ENCODE measurements around the gene ZBED1.
A peak's percentile ranks its signal among the peaks of the same experiment; 100 is the strongest.
"Not testable (repeated sequence)": the region's sequence is repeated elsewhere in the genome, so short reads cannot be mapped to it uniquely, and the experiment has no call there.

Gene ZBED1

DNA sequence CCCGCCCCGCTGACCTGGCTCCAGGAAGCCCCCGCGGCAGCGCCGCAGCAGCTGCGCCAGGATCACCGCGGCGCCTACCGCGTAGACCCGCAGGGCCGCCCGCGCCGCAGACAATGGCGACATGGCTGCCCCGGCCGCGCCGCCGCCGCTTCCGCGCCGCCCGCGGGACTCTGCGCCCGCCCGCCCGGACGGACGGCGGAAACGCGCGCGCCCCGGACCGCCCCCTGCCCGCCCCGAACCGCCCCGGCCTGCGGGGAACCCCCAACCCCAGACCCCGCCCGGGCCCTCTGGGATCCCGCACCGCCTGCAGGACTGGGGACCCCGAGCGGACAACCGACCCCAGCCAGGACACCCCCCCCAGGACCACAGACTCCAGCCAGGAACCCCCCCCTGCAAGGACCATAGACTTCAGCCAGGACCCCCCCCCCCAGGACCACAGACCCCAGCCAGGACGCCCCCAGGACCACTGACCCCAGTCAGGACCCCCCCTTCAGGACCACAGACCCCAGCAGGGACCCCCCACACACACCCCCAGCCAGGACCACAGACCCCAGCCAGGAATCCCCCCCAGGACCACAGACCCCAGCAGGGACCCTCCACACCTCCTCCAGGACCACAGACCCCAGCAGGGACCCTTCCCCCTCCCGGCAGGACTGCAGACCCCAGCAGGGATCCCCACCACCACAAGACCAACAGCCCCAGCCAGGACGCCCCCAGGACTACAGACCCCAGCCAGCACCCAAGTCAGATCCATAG lies at the start of gene ZBED1, which contains the start of gene DHRSX:
Gene ZBED1, minus strand, starts transcription at position 174 of the 756 bp plus-strand sequence. CDS start 10,257 bp downstream, outside the sequence.
Gene DHRSX, minus strand, starts transcription at position 174 of the 756 bp plus-strand sequence. Its CDS starts 51 bp downstream, at position 123.
- peak; percentile 28 for DNase-seq (ENCODE audit: low spot score)

DNA sequence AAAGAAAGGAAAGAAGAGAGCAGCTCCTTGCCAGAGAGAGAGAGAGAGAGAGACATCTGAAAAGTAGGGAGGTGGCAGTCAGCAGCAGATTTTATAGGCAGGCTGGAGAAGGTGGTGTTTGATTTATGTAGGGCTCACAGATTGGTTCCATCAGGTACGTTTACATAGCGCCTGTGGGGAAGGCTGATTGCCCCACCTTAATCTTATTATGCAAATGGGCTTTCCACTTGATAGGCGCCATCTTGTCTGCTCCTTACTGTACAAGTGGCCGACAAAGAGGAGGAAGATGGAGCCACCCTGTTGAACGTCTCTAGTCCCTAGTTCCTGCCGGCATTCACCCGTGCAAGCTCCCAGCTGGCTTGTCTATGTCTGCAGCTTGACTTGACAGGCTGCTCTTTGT lies 49.1 kb upstream of the ZBED1 start:
- DNase-seq (ENCODE audit: low spot score): no peak

DNA sequence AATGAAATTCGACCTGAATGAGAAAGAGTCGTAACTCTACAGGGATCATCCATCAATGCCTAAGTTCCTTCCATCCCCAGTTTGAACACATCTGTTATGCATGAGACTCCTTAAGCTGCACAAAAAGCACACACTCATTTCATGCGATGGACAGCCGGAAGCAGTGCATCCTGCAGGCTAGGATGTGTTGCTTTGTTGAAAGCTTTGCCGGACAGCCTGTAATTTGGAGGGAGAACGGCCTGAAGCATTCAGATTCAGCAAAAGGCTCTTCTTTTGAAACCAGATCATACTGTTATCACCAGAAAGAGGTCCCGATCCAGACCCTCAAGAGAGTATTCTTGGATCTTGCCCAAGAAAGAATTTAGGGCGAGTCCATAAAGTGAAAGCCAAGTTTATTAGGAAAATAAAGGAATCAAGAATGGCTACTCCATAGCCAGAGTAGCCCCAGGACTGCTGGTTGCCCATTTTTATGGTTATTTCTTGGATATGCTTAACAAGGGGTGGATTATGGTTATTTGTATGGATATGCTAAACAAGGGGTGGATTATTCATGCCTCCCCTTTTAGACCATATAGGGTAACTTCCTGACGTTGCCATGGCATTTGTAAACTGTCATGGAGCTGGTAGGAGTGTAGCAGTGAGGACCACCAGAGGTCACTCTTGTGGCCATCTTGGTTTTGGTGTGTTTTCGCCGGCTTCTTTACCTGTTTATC lies 48.1 kb upstream of the ZBED1 start:
- DNase-seq (ENCODE audit: low spot score): no peak

DNA sequence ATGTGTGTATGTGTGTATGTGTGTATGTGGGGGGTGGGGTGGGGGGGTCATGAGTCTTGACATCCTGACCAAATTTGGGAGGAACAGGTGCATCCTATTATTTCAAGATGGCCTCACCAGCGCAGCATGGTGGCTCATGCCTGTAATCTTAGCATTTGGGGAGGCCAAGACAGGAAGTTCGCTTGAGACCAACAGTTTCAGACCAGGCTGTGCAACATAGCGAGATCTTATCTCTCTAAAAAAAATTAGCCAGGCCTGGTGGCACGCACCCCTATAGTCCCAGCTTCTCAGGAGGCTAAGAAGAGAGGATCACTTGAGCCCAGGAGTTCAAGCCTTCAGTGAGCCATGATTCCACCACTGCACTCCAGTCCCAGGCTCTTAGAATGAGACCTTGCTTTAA lies 47.0 kb upstream of the ZBED1 start:
- no peak for DNase-seq (ENCODE audit: low spot score)

DNA sequence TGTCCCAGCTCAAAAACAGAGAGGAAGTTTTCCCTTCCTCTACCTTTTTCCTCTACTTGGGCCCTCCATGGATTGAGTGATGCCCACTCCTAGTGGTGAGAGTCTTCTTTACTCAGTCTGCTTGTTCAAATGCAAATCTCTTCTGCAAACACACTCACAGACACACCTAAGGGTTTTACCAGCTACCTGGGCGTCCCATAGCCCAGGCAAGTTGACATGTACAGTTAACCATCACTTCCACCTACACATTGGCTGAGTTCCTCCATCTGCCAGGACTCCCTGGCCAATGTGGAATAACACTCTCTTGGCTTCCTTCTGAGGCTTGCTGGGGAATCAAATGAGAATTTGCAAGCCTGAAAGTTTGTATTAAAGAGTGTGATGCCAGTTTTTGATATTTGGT lies 45.7 kb upstream of the ZBED1 start:
- DNase-seq (ENCODE audit: low spot score): no peak

DNA sequence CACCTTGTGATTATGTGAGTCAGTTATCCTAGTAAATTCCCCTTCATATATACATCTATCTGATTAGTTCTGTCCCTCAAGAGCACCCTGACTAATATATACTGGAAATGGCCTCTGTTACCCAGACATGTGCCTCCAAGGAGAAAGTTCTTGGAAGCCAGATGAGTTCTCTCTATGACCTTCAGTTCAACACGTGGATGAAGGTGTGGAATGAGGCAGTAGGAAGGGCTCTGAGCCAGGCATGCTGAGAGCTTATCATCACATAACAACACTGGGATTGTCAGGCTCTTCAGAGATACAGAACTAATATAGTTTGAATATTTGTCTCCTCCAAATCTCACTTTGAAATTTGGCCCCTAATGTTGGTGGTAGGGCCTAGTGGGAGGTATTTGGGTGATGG lies 44.4 kb upstream of the ZBED1 start:
- DNase-seq (ENCODE audit: low spot score): no peak

DNA sequence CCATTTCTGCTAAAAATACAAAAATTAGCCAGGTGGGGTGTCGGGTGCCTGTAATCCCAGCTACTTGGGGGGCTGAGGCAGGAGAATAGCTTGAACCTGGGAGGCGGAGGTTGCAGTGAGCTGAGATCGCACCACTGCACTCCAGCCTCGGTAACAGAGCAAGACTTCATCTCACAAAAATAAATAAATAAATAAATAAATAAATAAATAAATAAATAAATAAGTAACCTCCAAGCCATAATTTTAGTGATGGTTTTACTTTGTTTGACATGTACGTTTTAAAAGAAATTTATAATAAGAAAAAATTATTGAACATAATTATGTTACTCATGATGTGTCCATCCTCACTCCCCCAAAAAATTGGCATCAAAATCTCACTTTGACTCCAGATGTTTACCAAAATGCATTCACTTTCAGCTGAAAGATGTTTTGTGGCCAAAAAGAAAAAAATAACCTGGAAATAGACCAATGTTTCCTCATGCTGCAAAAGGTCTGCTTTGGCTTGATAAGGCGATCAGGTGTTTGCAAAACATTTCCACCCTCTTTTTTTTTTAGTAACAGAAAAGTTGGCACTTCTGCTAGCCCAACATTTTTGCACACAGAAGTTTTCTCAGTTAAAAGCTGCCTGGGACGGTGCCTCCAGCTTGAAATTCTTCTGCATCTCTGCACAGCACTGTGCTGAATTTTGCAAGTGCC lies 42.2 kb upstream of the ZBED1 start:
- DNase-seq (ENCODE audit: low spot score): no peak

DNA sequence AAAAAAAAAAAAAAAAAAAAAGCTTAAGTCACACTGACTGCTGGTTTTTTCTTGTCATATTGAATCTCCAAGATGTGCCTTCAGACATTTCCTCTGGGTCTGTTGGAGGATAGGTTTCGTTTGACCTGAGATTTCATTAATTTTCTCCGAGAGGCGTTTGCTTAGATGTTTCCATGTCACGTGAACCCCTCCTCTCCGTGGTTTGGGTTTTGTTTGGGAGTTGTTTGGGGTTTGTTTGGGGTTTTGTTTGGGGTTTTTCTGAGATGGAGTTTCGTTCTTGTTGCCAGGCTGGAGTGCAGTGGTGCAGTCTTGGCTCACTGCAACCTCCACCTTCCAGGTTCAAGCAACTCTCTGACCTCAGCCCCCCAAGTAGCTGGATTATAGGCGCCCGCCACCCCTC lies 40.8 kb upstream of the ZBED1 start:
- no peak for DNase-seq (ENCODE audit: low spot score)

DNA sequence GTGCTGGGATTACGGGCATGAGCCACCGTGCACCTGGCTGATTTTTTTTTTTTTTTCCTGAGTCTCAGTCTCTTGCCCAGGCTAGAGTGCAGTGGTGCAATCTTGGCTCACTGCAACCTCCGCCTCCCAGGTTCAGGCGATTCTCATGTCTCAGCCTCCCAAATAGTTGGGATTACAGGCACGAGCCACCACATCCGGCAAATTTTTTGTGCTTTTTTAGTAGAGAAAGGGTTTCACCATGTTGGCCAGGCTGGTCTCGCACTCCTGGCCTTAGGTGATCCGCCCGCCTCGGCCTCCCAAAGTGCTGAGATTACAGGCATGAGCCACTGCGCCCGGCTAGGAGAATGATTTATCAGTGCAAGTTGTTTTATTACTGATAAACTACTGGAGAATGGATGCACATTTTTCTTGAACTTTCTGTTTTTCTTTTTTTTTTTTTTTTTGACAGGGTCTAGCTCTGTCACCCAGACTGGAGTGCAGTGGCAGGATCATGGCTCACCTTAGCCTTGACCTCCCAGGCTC lies 39.7 kb upstream of the ZBED1 start:
- no peak for DNase-seq (ENCODE audit: low spot score)

DNA sequence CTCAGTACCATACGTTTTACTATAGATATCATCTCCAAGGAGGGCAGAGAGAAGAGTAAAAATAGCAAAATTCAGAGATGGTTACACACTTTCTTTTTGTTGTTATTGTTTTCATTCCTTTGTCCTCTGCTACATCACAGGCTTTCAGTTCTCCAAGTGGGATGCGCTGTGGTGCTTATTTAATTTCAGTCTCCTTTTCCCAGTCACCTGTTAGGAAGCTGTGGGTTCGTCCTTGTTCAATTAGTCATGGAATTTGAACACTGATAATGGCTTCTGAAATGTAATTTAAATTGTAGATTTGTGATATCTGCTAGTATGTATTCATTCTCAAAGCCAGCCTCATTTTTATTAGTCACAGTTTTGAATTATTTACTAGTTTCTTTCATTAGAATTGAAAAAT lies 38.8 kb upstream of the ZBED1 start:
- DNase-seq (ENCODE audit: low spot score): no peak

DNA sequence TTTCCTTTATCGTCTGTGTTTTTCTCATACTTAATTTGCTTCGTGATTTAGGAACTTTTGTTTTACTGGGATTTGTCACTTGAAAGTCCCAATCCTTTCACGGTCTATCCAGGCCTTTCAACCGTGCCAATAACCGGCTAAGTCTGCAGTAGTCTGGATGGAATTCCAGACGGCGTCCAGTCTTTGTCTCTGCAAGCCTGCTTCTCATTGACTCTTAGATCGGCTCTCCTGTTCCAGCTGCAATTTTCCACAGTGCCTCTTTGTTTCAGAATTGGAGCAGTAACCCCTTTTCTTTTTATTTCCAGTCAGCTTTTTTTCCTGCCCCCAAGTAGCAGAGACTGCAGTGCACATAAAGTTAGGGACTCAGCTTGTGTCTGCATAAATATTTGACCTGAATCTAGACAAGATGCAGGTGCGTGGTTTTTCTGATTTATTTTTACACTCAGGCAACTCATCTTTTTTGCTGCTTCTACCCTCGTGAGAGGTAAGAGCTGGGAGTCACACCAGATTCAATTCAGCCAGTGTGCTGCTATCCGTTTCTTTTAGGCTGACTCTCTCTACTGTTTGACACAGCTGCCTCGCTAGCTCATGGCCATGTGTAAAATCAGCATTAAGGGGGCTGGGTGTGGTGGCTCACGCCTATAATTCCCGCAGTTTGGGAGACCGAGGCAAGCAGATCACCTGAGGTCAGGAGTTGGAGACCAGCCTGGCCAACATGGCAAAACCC lies 37.4 kb upstream of the ZBED1 start:
- DNase-seq (ENCODE audit: low spot score): no peak

DNA sequence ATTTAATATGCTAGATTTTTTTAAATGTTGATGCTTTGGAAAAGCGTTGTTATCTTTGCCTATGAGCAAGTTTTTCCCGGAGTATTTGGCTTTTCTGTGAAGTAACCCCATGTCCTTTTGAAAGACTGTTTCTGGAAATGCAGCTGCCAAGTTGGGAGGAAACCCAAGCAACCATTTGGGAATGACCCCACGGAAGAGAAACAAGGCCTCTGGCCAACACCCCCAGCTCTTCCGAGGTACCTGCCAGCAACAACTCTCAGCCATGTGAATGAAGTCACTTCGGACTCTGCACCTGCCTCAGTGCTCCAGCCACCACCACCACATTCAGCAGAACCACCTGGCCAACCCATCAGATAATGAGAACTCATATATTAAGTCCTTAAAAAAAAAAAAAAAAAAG lies 36.2 kb upstream of the ZBED1 start:
- no peak for DNase-seq (ENCODE audit: low spot score)

DNA sequence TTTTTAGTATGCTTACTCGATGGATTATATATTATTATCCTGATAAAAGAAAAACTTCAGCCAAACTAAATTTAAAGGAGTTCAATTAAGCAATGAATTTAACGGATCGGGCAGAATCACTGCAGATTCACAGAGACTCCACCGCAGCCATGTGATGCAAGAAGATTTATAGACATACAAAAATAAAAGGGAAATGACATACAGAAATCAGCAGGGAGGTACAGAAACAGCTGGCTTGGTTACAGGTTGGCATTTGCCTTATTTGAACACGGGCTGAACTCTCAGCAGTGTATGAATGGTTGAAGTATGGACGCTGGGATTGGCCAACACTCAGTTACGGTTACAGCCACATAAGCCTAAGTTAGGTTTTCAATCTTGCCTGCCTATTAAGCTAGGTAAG lies 35.4 kb upstream of the ZBED1 start:
- no peak for DNase-seq (ENCODE audit: low spot score)

DNA sequence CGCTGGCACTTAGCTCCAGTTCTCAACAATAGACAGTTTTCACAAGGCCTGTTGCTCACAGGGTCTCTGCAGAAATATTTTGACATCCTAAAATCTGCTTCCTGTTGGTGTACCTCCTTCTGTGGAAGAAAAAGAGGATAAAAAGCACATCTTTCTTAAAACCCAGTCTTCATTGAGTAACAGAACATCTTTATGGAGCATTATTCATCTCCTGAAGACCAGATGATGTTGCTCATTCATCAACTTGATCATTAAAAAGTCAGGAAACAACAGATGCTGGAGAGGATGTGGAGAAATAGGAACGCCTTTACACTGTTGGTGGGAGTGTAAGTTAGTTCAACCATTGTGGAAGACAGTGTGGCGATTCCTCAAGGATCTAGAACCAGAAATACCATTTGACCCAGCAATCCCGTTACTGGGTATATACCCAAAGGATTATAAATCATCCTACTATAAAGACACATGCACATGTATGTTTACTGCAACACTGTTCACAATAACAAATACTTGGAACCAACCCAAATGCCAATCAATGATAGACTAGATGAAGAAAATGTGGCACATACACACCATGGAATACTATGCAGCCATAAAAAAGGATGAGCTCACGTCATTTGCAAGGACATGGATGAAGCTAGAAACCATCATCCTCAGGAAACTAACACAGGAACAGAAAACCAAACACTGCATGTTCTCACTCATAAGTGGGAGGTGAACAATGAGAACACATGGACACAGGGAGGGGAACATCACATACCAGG lies 33.7 kb upstream of the ZBED1 start:
- DNase-seq (ENCODE audit: low spot score): not testable (repeated sequence)

DNA sequence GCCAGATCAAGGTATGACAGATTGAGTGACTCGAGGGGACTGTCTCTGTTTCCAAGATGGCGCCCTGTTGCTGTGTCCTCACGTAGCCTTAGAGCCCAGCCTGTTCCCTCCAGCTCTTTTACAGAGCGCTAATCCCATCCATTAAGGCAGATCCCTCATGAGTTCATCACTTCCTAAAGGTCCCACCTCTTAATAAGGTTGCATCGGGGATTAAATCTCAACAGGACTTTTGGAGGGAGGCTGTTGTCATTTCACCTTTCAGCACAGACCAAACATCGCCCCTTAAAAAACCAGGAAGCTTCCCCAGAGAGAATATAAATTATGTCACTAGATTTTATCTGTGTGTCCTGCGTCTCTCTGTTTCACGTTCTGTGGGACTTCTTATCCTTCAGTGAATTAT lies 32.6 kb upstream of the ZBED1 start:
- DNase-seq (ENCODE audit: low spot score): no peak

DNA sequence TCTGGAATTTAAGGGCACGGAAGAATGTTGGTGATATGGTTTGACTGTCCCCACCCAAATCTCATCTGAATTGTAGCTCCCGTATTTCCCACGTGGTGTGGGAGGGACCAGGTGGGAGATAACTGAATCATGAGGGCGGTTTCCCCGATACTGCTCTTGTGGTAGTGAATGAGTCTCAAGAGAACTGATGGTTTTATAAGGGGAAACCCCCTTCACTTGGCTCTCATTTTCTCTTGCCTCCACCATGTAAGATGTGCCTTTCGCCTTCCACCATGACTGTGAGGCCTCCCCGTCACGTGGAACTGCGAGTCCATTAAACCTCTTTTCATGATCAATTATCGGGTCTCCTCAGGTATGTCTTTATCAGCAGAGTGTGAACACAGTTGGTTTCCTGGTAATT lies 25.6 kb upstream of the ZBED1 start:
- DNase-seq (ENCODE audit: low spot score): no peak

DNA sequence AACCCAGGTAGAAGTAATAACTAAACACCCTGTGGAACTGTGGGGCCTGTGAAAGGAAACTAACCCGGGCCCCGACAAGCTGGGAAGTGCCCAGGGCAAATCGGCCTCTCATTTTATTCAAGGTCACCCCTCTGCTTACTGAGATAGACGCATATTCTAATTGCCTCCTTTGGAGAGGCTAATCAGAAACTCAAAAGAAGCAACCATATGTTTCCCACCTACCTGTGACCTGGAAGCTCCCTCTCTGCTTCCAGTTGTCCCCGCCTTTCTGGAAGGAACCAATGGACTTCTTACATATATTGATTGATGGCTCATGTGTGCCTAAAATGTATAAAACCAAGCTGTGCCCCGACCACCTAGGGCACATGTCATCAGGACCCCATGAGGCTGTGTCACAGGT lies 23.1 kb upstream of the ZBED1 start:
- DNase-seq (ENCODE audit: low spot score): no peak

DNA sequence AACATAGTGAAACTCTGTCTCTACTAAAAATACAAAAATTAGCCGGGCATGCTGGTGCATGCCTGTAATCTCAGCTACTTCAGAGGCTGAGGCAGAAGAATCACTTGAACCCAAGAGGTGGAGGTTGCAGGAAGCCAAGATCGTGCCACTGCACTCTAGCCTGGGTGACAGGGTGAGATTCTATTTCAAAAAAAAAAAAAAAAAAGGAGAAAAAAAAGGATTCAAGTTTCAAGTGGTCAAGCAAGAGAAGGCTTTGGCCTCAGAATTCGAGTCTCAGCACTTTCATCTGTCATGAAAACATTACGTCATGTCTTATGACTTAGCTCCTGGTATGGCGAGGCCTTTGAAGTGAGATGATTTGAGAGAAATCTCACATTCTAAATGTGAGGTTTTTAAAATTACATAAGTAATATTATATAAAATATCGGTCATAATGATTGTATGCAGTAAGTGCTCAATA lies 21.2 kb upstream of the ZBED1 start:
- DNase-seq (ENCODE audit: low spot score): no peak

DNA sequence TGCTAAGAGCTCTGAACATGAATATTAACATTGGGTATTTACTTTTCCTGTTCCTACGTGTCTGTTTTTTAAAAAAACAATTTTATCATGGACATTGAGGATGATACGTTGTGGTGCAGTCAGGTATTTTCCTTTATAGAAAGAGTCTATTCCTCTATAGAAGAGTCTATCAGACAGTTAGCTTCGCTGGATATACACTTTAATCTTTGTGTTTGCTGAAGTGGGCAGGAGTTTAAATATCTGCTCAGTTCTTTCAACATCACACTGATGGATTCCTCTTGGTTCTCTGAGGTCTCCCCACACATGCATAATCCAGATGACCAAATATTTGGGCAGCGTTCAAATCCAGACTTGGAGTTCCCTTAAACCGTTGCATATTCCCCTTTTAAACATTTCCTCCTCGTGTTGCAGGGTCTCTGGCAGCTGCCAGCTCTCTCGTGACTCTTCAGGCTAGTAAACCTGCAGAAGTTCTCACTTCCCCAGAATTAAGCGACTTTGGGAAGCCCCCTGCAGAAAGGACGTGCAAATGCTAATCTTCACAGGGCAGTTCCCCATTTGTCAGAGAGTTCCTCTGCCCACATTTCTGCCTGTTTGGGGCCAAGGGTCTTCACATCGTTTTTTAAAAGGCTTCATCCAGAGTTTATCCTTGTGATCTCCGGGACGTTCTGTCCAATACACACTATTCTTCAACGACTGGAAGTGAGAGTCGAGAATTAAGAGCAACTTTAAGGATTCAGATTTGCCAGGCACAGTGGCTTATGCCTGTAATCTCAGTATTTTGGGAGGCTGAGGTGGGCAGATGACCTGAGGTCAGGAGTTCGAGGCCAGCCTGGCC lies 20.5 kb upstream of the ZBED1 start:
- DNase-seq (ENCODE audit: low spot score): no peak

DNA sequence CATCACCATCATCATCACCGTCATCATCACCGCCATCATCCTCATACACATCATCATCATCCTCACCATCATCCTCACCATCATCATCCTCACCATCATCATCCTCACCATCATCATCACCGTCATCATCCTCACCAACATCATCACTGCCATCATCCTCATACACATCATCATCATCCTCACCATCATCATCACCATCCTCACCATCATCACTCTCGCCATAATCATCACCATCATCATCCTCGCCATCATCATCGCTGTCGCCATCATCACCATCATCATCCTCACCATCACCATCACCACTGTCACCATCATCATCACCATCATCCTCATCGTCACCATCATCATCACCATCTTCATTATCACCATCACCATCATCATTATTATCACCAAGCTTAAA lies 19.8 kb upstream of the ZBED1 start:
- DNase-seq (ENCODE audit: low spot score): no peak
